ENCODE data around the gene CKAP4.

Gene CKAP4, protein sequence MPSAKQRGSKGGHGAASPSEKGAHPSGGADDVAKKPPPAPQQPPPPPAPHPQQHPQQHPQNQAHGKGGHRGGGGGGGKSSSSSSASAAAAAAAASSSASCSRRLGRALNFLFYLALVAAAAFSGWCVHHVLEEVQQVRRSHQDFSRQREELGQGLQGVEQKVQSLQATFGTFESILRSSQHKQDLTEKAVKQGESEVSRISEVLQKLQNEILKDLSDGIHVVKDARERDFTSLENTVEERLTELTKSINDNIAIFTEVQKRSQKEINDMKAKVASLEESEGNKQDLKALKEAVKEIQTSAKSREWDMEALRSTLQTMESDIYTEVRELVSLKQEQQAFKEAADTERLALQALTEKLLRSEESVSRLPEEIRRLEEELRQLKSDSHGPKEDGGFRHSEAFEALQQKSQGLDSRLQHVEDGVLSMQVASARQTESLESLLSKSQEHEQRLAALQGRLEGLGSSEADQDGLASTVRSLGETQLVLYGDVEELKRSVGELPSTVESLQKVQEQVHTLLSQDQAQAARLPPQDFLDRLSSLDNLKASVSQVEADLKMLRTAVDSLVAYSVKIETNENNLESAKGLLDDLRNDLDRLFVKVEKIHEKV

GRCh38 chr12:106247674-106248311 is at the start of gene CKAP4:
CKAP4 (minus strand) TSS chr12:106248020; CDS start chr12:106247851, 169 bp downstream.
- peak; percentile 69 for DNase-seq (ENCODE audit: low read depth)
- TF ChIP-seq CTCF (conservative IDR thresholded peaks at IDR 0.05; ENCODE audit: control insufficient read depth, insufficient read depth, low read depth, low read length): no peak
- peak within 1 kb of the TSS; percentile 85 for H3K4me3 ChIP-seq (ENCODE audit: control insufficient read depth, low read depth, low read length)

- TF ChIP-seq CTCF (conservative IDR thresholded peaks at IDR 0.05; ENCODE audit: control insufficient read depth, insufficient read depth, low read depth, low read length): no peak
- H3K4me3 ChIP-seq (ENCODE audit: control insufficient read depth, low read depth, low read length): no peak overlapping the region
- no peak for DNase-seq (ENCODE audit: low read depth)
Observed at GRCh38 chr12:106297075-106297474, 49.3 kb upstream of the CKAP4 start.

GRCh38 chr12:106296179-106296877 is 48.5 kb upstream of the CKAP4 start:
- DNase-seq (ENCODE audit: low read depth): peak; percentile 75
- no peak for TF ChIP-seq CTCF (conservative IDR thresholded peaks at IDR 0.05; ENCODE audit: control insufficient read depth, insufficient read depth, low read depth, low read length)
- no peak overlapping the region for H3K4me3 ChIP-seq (ENCODE audit: control insufficient read depth, low read depth, low read length)

- no peak for TF ChIP-seq CTCF (conservative IDR thresholded peaks at IDR 0.05; ENCODE audit: control insufficient read depth, insufficient read depth, low read depth, low read length)
- no peak for DNase-seq (ENCODE audit: low read depth)
- H3K4me3 ChIP-seq (ENCODE audit: control insufficient read depth, low read depth, low read length): no peak overlapping the region
Observed at GRCh38 chr12:106292339-106292738, 44.5 kb upstream of the CKAP4 start.

DNA sequence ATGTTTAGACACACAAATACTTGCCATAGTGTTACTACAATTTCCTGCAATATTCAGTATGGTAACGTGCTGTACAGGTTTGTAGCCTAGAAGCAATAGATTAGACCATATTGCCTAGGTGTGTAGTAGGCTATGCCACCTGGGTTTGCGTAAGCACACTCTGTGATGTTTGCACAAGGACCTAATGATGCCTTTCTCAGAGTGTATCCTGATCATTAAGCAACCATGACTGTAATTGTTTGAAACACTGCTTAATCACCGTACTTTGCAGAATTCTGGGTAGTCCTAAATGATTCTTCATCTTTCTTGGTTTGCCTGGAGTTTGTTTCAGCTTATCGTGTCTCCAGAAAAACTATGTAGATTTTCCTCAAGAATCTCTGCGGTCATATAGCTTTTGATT is 43.5 kb upstream of the CKAP4 start:
- no peak overlapping the region for H3K4me3 ChIP-seq (ENCODE audit: control insufficient read depth, low read depth, low read length)
- no peak for TF ChIP-seq CTCF (conservative IDR thresholded peaks at IDR 0.05; ENCODE audit: control insufficient read depth, insufficient read depth, low read depth, low read length)
- no peak for DNase-seq (ENCODE audit: low read depth)

DNA sequence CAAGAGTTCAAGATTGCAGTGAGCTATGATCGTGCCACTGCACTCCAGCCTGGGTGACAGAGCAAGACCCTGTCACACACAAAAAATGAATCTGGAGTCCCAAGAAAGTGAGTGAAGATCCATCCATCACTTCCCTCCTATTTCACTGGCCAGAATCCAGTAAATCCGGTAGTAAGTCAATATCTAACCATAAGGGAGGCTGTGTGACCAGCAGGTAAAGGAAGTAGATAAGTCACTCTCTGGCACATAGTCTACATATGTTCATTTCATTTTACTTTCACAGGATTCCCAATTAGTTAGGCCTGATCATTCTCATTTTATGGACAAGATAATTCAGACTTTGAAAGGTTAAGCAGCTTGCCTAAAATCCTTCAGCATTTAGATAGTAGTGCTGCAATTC is 42.8 kb upstream of the CKAP4 start:
- no peak for DNase-seq (ENCODE audit: low read depth)
- H3K4me3 ChIP-seq (ENCODE audit: control insufficient read depth, low read depth, low read length): no peak overlapping the region
- no peak for TF ChIP-seq CTCF (conservative IDR thresholded peaks at IDR 0.05; ENCODE audit: control insufficient read depth, insufficient read depth, low read depth, low read length)

Measured in fibroblast of mammary gland (primary cell).